HUDEP-2 (cell line): ENCODE measurements around the gene GRID1.
"Not testable (repeated sequence)": the region's sequence is repeated elsewhere in the genome, so short reads cannot be mapped to it uniquely, and the experiment has no call there.

Experiments used
- DNase-seq, 76 experiments: peaks; one replicate each; lab custom pipeline; 2025; ENCODE audit not compliant: unreplicated experiment in 76 of 76; lab: John Stamatoyannopoulos, UW

GRID1 gene

GRCh38 chr10:86099542-86100334 lies 266.9 kb downstream of the GRID1 start:
- DNase-seq: no peak

- no peak for DNase-seq
Observed at GRCh38 chr10:86098187-86098881, 268.3 kb downstream of the GRID1 start.

GRCh38 chr10:86095061-86095460 lies 271.5 kb downstream of the GRID1 start:
- not testable (repeated sequence) for DNase-seq

- DNase-seq: not testable (repeated sequence)
Observed at GRCh38 chr10:86092311-86092710, 274.3 kb downstream of the GRID1 start.

- DNase-seq: no peak
Observed at GRCh38 chr10:86091216-86091615, 275.4 kb downstream of the GRID1 start.

GRCh38 chr10:86090807-86091206 lies 275.8 kb downstream of the GRID1 start:
- DNase-seq: no peak

GRCh38 chr10:86087716-86088115 lies 278.9 kb downstream of the GRID1 start:
- no peak for DNase-seq

GRCh38 chr10:86086418-86086817 lies 280.2 kb downstream of the GRID1 start:
- no peak for DNase-seq

- DNase-seq: no peak
Observed at GRCh38 chr10:86085686-86086085, 280.9 kb downstream of the GRID1 start.

- no peak for DNase-seq
Observed at GRCh38 chr10:86085136-86085535, 281.5 kb downstream of the GRID1 start.

- DNase-seq: no peak
Observed at GRCh38 chr10:86084585-86084984, 282.0 kb downstream of the GRID1 start.

GRCh38 chr10:86083664-86084175 lies 282.9 kb downstream of the GRID1 start:
- no peak for DNase-seq

- DNase-seq: no peak
Observed at GRCh38 chr10:86083206-86083605, 283.4 kb downstream of the GRID1 start.

GRCh38 chr10:86082556-86082955 lies 284.0 kb downstream of the GRID1 start:
- no peak for DNase-seq

- DNase-seq: no peak
Observed at GRCh38 chr10:86079088-86079487, 287.5 kb downstream of the GRID1 start.

- DNase-seq: no peak
Observed at GRCh38 chr10:86078639-86079035, 288.0 kb downstream of the GRID1 start.

GRCh38 chr10:86077871-86078638 lies 288.5 kb downstream of the GRID1 start:
- no peak for DNase-seq

GRCh38 chr10:86077271-86077670 lies 289.3 kb downstream of the GRID1 start:
- DNase-seq: no peak

- DNase-seq: not testable (repeated sequence)
Observed at GRCh38 chr10:86076497-86076896, 290.1 kb downstream of the GRID1 start.

GRCh38 chr10:86075512-86075911 lies 291.1 kb downstream of the GRID1 start:
- DNase-seq: no peak

- DNase-seq: no peak
Observed at GRCh38 chr10:86074294-86074693, 292.3 kb downstream of the GRID1 start.
